Thyroid gland (tissue), 4 donors: ENCODE data around the gene RPUSD1.

Experiments
- POLR2A ChIP-seq, 2 donors: fragments of 450-650 bp; IDR thresholded peaks; one replicate each; pipeline ENCODE4 v1.6.1; 2017; ENCODE audit warnings: antibody characterized with exemption in 2 of 2, mild to moderate bottlenecking in 2 of 2, moderate library complexity in 1 of 2
- TF ChIP-seq, protein P1 (sequence below), 6 experiments: fragments of 200-600 bp in 3 of 6; fragments of 450-650 bp in 3 of 6; sonication (generic) in 3 of 6; IDR thresholded peaks; one replicate each; pipeline ENCODE4 v1.5.1; 2016 to 2019; ENCODE audit warnings: antibody characterized with exemption in 6 of 6, mild to moderate bottlenecking in 2 of 6, inconsistent platforms in 1 of 6, moderate library complexity in 1 of 6

DNA sequence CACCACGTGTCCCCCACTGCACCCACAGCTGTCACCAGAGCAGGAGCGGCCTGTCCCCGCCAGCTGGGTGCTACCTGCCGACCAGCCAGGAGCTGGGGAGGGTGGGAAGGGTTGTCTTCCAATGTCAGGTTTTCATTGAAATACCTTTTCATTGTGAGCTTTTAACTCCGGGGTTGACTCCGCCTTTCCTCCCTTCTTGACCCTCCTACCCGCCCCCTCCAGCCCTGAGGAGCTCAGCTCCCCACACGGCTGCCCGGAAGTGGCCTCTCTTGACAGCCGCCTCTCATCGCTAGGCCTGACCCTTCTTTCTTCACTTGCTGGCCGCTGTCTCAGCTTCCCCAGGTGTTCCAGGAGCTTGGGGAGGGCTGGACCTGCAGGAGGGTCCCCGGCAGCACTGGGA, 33.6 kb upstream of the RPUSD1 start:
- TF ChIP-seq, protein P1, sequence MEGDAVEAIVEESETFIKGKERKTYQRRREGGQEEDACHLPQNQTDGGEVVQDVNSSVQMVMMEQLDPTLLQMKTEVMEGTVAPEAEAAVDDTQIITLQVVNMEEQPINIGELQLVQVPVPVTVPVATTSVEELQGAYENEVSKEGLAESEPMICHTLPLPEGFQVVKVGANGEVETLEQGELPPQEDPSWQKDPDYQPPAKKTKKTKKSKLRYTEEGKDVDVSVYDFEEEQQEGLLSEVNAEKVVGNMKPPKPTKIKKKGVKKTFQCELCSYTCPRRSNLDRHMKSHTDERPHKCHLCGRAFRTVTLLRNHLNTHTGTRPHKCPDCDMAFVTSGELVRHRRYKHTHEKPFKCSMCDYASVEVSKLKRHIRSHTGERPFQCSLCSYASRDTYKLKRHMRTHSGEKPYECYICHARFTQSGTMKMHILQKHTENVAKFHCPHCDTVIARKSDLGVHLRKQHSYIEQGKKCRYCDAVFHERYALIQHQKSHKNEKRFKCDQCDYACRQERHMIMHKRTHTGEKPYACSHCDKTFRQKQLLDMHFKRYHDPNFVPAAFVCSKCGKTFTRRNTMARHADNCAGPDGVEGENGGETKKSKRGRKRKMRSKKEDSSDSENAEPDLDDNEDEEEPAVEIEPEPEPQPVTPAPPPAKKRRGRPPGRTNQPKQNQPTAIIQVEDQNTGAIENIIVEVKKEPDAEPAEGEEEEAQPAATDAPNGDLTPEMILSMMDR (IDR thresholded peaks at IDR 0.05): no peak
- TF ChIP-seq POLR2A (IDR thresholded peaks at IDR 0.05): no peak
